GM18858 (cell line): Measurements from ENCODE around the gene FHOD1.
A peak's percentile ranks its signal among the peaks of the same experiment; 100 is the strongest.

Source experiments
- ATAC-seq: cut with Tn5 transposase; IDR thresholded peaks from one replicate; pipeline ENCODE4 v1.9.1; 2021; ENCODE audit not compliant: unreplicated experiment

Gene FHOD1

GRCh38 chr16:67236563-67237395 lies 10.5 kb downstream of the FHOD1 start:
- ATAC-seq, result no peak

GRCh38 chr16:67235816-67236562 lies 11.3 kb downstream of the FHOD1 start:
- no peak for ATAC-seq

GRCh38 chr16:67234180-67234597 lies 13.1 kb downstream of the FHOD1 start:
- no peak for ATAC-seq

- ATAC-seq, result no peak
Observed at GRCh38 chr16:67233596-67233995, 13.7 kb downstream of the FHOD1 start.

- ATAC-seq, result no peak
Observed at GRCh38 chr16:67230809-67231660, 16.2 kb downstream of the FHOD1 start.

- no peak for ATAC-seq
Observed at GRCh38 chr16:67229906-67230808, 17.1 kb downstream of the FHOD1 start.

- no peak for ATAC-seq
Observed at GRCh38 chr16:67228905-67229304, 18.4 kb downstream of the FHOD1 start.

GRCh38 chr16:67228034-67228785 lies 19.1 kb downstream of the FHOD1 start:
- no peak for ATAC-seq

GRCh38 chr16:67227567-67227921 lies 19.7 kb downstream of the FHOD1 start:
- no peak for ATAC-seq

- peak; percentile 65 for ATAC-seq
Observed at GRCh38 chr16:67226804-67227566, 20.3 kb downstream of the FHOD1 start, which contains the start of gene TMEM208. TSS of gene TMEM208 (plus strand) at chr16:67227130. CDS start at chr16:67227219, 89 bp downstream.

GRCh38 chr16:67226295-67226803 lies 20.9 kb downstream of the FHOD1 start:
- peak; percentile 10 for ATAC-seq

- no peak for ATAC-seq
Observed at GRCh38 chr16:67223992-67224391, 23.3 kb downstream of the FHOD1 start.

- ATAC-seq, result no peak
Observed at GRCh38 chr16:67216612-67217490, 30.4 kb downstream of the FHOD1 start.

GRCh38 chr16:67215706-67216105 lies 31.6 kb downstream of the FHOD1 start:
- no peak for ATAC-seq

GRCh38 chr16:67213197-67214019 lies 33.9 kb downstream of the FHOD1 start:
- ATAC-seq, result no peak

GRCh38 chr16:67212766-67213165 lies 34.5 kb downstream of the FHOD1 start:
- no peak for ATAC-seq

GRCh38 chr16:67211674-67212073 lies 35.6 kb downstream of the FHOD1 start:
- no peak for ATAC-seq
